Peyer's patch (tissue), 4 donors: ENCODE results near the gene VSTM5.

ENCODE experiments used
- CTCF ChIP-seq, 6 experiments: fragments of 450-650 bp in 4 of 6; fragments of 200-600 bp in 2 of 6; sonication (generic) in 1 of 6; IDR thresholded peaks; one replicate each; pipeline ENCODE4 v1.5.1; 2017 to 2019; ENCODE audit warnings: antibody characterized with exemption in 6 of 6, mild to moderate bottlenecking in 3 of 6, moderate library complexity in 1 of 6
- POLR2A ChIP-seq, 2 donors: fragments of 450-650 bp; IDR thresholded peaks; one replicate each; pipeline ENCODE4 v1.5.1; 2017; ENCODE audit warnings: antibody characterized with exemption in 2 of 2, mild to moderate bottlenecking in 2 of 2, moderate library complexity in 2 of 2

GRCh38 chr11:93820847-93821246 is 29.6 kb downstream of the VSTM5 start:
- TF ChIP-seq CTCF (IDR thresholded peaks at IDR 0.05) (no peak), POLR2A (IDR thresholded peaks at IDR 0.05) (no peak)
